Glutamatergic neuron (in vitro differentiated cells): Measurements from ENCODE around the gene EIF4G3. TPM values are rescaled to one million over a fixed set of nuclear protein-coding genes. Genes with fewer than 3 reads are reported as not detected.
"Not testable (repeated sequence)": the region's sequence is repeated elsewhere in the genome, so short reads cannot be mapped to it uniquely, and the experiment has no call there.

ENCODE experiments used
- DNase-seq: peaks from one replicate; pipeline ENCODE4 v3.0.0; 2022
- H3K27ac Mint-ChIP-seq: one replicate; pipeline ENCODE4 v1.8.0; 2020; ENCODE audit warnings: mild to moderate bottlenecking, mixed read lengths, inconsistent platforms; ENCODE audit not compliant: unreplicated experiment
- H3K27me3 Mint-ChIP-seq: one replicate; pipeline ENCODE4 v1.8.0; 2020; ENCODE audit warnings: mild to moderate bottlenecking, moderate library complexity, mixed read lengths, inconsistent platforms; ENCODE audit not compliant: unreplicated experiment
- H3K36me3 Mint-ChIP-seq: one replicate; pipeline ENCODE4 v1.8.0; 2020; ENCODE audit warnings: mild to moderate bottlenecking, mixed read lengths, inconsistent platforms; ENCODE audit not compliant: unreplicated experiment
- H3K4me1 Mint-ChIP-seq: one replicate; pipeline ENCODE4 v1.8.0; 2020; ENCODE audit warnings: mild to moderate bottlenecking, low read depth, mixed read lengths, inconsistent platforms; ENCODE audit not compliant: unreplicated experiment
- H3K4me3 Mint-ChIP-seq: one replicate; pipeline ENCODE4 v1.8.0; 2020; ENCODE audit warnings: mild to moderate bottlenecking, mixed read lengths, inconsistent platforms; ENCODE audit not compliant: unreplicated experiment
- H3K9me3 Mint-ChIP-seq: one replicate; pipeline ENCODE4 v1.8.0; 2020; ENCODE audit warnings: mild to moderate bottlenecking, moderate library complexity, mixed read lengths, inconsistent platforms; ENCODE audit not compliant: unreplicated experiment
- CTCF ChIP-seq: fragments of 200-600 bp; sonication (generic); IDR thresholded peaks from one replicate; pipeline ENCODE4 v1.5.0; 2021; ENCODE audit not compliant: partially characterized antibody, unreplicated experiment
- total RNA-seq: library from RNA; stranded (reverse); fragmentation: NEBNext Ultra II Directional; extraction: Animal tissue kit (Norgen Biotek cat#: 25700); gene quantifications from one replicate; pipeline ENCODE4 v1.2.1, GENCODE V29; 2021; ENCODE audit not compliant: unreplicated experiment

EIF4G3 gene
- total RNA-seq, 1 donor from 2014 or later = 100 TPM

DNA sequence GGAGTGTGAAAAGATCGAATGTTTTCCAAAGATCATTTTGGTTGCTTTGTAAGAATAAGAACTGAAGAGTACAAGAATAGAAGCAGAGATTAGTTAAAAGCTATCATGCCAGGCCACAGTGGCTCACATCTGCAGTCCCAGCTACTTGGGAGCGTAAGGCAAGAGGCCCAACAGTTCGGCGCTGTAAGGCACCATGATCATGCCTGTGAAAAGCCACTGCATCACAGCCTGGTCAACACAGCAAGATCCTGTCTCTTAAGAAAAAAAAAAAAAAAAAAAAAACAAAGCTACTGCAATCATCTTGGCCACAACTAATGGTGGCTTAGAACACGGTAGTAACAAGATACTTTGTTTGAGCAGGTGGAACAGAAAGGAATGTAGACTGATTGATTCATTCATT, 116.2 kb downstream of the EIF4G3 start:
- H3K27ac Mint-ChIP-seq = no peak overlapping the region
- no peaks in the 10 kb centered on the region for H3K9me3 Mint-ChIP-seq
- H3K4me3 Mint-ChIP-seq = no peak overlapping the region
- no peak for TF ChIP-seq CTCF
- peaks cover 2% of the 10 kb centered on the region for H3K27me3 Mint-ChIP-seq
- DNase-seq = no peak
- H3K4me1 Mint-ChIP-seq = no peaks in the 10 kb centered on the region
- H3K36me3 Mint-ChIP-seq = no peaks in the 10 kb centered on the region

DNA sequence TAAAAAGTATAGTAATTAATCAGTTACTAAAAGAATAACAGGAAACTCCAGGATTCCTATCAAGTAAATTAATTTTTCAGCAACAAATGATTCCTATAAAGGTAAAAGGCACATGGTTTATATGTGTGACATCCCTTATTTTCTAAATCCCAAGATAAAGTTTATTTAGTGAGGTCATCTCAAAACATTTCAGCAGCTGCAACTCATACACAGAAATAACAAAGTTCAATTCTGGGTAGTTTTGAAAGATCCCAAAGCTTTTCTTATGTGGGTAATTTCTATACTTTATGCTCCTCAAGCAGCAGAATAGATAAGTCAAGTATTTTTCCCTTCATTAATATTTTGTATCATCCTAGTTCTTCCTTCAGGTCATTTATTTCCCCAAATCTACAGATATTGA, 117.7 kb downstream of the EIF4G3 start:
- Mint-ChIP-seq H3K4me1 (no peaks in the 10 kb centered on the region), H3K27ac (no peak overlapping the region), H3K36me3 (peaks cover 5% of the 10 kb centered on the region), H3K4me3 (no peak overlapping the region), H3K27me3 (peaks cover 4% of the 10 kb centered on the region), H3K9me3 (peaks cover 5% of the 10 kb centered on the region)
- no peak for TF ChIP-seq CTCF
- DNase-seq = no peak

- H3K27ac Mint-ChIP-seq = no peak overlapping the region
- no peak for TF ChIP-seq CTCF
- H3K36me3 Mint-ChIP-seq = peaks cover 5% of the 10 kb centered on the region
- no peak for DNase-seq
- H3K4me1 Mint-ChIP-seq = no peaks in the 10 kb centered on the region
- H3K27me3 Mint-ChIP-seq = peaks cover 4% of the 10 kb centered on the region
- H3K4me3 Mint-ChIP-seq = no peak overlapping the region
- H3K9me3 Mint-ChIP-seq = peaks cover 5% of the 10 kb centered on the region
Measured at GRCh38 chr1:21058035-21058793, 118.5 kb downstream of the EIF4G3 start.

DNA sequence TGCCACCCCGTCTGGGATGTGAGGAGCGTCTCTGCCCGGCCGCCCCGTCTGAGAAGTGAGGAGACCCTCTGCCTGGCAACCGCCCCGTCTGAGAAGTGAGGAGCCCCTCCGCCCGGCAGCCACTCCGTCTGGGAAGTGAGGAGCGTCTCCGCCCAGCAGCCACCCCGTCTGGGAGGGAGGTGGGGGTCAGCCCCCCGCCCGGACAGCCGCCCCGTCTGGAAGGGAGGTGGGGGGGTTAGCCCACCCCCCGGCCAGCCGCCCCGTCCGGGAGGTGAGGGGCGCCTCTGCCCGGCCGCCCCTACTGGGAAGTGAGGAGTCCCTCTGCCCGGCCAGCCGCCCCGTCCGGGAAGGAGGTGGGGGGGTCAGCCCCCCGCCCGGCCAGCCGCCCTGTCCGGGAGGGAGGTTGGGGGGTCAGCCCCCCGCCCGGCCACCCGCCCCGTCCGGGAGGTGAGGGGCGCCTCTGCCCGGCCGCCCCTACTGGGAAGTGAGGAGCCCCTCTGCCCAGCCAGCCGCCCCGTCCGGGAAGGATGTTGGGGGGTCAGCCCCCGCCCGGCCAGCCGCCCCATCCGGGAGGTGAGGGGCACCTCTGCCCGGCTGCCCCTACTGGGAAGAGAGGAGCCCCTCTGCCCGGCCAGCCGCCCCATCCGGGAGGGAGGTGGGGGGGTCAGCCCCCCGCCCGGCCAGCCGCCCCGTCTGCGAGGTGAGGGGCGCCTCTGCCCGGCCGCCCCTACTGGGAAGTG, 123.3 kb downstream of the EIF4G3 start:
- not testable (repeated sequence) for H3K27ac Mint-ChIP-seq, H3K4me3 Mint-ChIP-seq, H3K9me3 Mint-ChIP-seq, H3K4me1 Mint-ChIP-seq, DNase-seq, H3K27me3 Mint-ChIP-seq, H3K36me3 Mint-ChIP-seq

- TF ChIP-seq CTCF = no peak
- Mint-ChIP-seq H3K36me3 (peaks cover 5% of the 10 kb centered on the region), H3K4me1 (no peaks in the 10 kb centered on the region), H3K4me3 (no peak overlapping the region), H3K9me3 (peaks cover 5% of the 10 kb centered on the region), H3K27ac (no peak overlapping the region), H3K27me3 (peaks cover 3% of the 10 kb centered on the region)
- no peak for DNase-seq
Measured at GRCh38 chr1:21052034-21052433, 124.7 kb downstream of the EIF4G3 start.
